ENCODE data around the gene COMMD6. TPM values are rescaled to one million over a fixed set of nuclear protein-coding genes. Genes with fewer than 3 reads are reported as not detected.

COMMD6 gene
- total and polyA plus RNA-seq, 2 donors (not counting 3 experiments of a cell fraction or from before 2014, with no cell fraction given), result 71.7 to 122 TPM

- CTCF ChIA-PET, result no interaction called here
- POLR2A ChIA-PET, result no interaction called here
- no peaks in the 10 kb centered on the region for H3K9me1 ChIP-seq (replicated peaks; ENCODE audit: control insufficient read depth, extremely low read depth, insufficient read depth, low read length)
- intact Hi-C loops (cut with micrococcal nuclease) (no loop called here), dilution Hi-C loops (cut with MboI; ENCODE audit: extremely low pct_ligation_motif_present, low sequenced_read_pairs) (no loop called here)
- H3K4me2 ChIP-seq (ENCODE audit: insufficient read depth, low read length), result no peak overlapping the region
- H2AFZ ChIP-seq (ENCODE audit: low read depth, low read length), result no peak overlapping the region
- H3K27ac ChIP-seq (ENCODE audit: insufficient read depth, low read depth, low read length), result no peak overlapping the region
- no TSS peak for BruUV-seq (replicated peaks)
- no peak for FAIRE-seq
- no peaks in the 10 kb centered on the region for H3K36me3 ChIP-seq (ENCODE audit: control insufficient read depth in 2 of 2, extremely low read depth in 1 of 2, insufficient read depth in 2 of 2, low read length in 2 of 2)
- H4K20me1 ChIP-seq (replicated peaks; ENCODE audit: control insufficient read depth, extremely low read depth, insufficient read depth, low read length), result no peaks in the 10 kb centered on the region
- H3K9me3 ChIP-seq (replicated peaks; ENCODE audit: control insufficient read depth, insufficient read depth, low read length), result no peaks in the 10 kb centered on the region
- TF ChIP-seq MYC (IDR thresholded peaks at IDR 0.05; ENCODE audit: low read depth, low read length) (no peak), JUN (IDR thresholded peaks at IDR 0.05; ENCODE audit: borderline replicate concordance, insufficient read depth, insufficient read length, low read depth) (no peak), POLR2AphosphoS5 (IDR thresholded peaks at IDR 0.05; ENCODE audit: insufficient read depth, low read depth, low read length) (no peak), FOS (IDR thresholded peaks at IDR 0.05; ENCODE audit: borderline replicate concordance, insufficient read depth, low read length) (no peak), GATA2 (IDR thresholded peaks at IDR 0.05; ENCODE audit: insufficient read depth, insufficient read length, low read depth, low read length) (no peak), POLR2A (IDR thresholded peaks at IDR 0.05; ENCODE audit: low read depth, low read length) (no peak), EZH2 (IDR thresholded peaks at IDR 0.05; ENCODE audit: borderline replicate concordance, low read depth, low read length, severe bottlenecking) (no peak)
- TF ChIP-seq, protein P1, sequence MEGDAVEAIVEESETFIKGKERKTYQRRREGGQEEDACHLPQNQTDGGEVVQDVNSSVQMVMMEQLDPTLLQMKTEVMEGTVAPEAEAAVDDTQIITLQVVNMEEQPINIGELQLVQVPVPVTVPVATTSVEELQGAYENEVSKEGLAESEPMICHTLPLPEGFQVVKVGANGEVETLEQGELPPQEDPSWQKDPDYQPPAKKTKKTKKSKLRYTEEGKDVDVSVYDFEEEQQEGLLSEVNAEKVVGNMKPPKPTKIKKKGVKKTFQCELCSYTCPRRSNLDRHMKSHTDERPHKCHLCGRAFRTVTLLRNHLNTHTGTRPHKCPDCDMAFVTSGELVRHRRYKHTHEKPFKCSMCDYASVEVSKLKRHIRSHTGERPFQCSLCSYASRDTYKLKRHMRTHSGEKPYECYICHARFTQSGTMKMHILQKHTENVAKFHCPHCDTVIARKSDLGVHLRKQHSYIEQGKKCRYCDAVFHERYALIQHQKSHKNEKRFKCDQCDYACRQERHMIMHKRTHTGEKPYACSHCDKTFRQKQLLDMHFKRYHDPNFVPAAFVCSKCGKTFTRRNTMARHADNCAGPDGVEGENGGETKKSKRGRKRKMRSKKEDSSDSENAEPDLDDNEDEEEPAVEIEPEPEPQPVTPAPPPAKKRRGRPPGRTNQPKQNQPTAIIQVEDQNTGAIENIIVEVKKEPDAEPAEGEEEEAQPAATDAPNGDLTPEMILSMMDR (IDR thresholded peaks at IDR 0.05; ENCODE audit: extremely low read depth in 1 of 2, insufficient read depth in 1 of 2, low read depth in 1 of 2, low read length in 2 of 2), result no peak
- TF ChIP-seq, protein P2, sequence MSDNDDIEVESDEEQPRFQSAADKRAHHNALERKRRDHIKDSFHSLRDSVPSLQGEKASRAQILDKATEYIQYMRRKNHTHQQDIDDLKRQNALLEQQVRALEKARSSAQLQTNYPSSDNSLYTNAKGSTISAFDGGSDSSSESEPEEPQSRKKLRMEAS (IDR thresholded peaks at IDR 0.05; ENCODE audit: insufficient read depth, insufficient read length), result no peak
- peaks cover 4% of the 10 kb centered on the region for H3K4me1 ChIP-seq (ENCODE audit: control insufficient read depth, extremely low read depth, insufficient read depth, low read length)
- no peak for DNase-seq (ENCODE audit: low read depth, low spot score)
- no peaks in the 10 kb centered on the region for H3K27me3 ChIP-seq (ENCODE audit: control insufficient read depth in 2 of 2, insufficient read depth in 2 of 2, low read length in 2 of 2)
- no peak overlapping the region for H3K4me3 ChIP-seq (replicated peaks in 1 of 3; ENCODE audit: insufficient read depth in 1 of 3, low read depth in 1 of 3, low read length in 3 of 3)
- H3K9ac ChIP-seq (replicated peaks; ENCODE audit: extremely low read depth, insufficient read depth, low read length), result no peak overlapping the region
- peaks cover 1% of the 10 kb centered on the region for H3K79me2 ChIP-seq (ENCODE audit: control insufficient read depth, insufficient read depth, low read length)
Measured at GRCh38 chr13:75544681-75545330, 7.2 kb upstream of the COMMD6 start.
